IMR-90 (cell line): Measurements from ENCODE around the gene GPR176. TPM values are rescaled to one million over a fixed set of nuclear protein-coding genes. Genes with fewer than 3 reads are reported as not detected.

ENCODE experiments used
- ATAC-seq: fragments of 200-7000 bp; cut with Tn5 transposase; 2 replicates; pipeline ENCODE4 v1.9.1; 2020; ENCODE audit warnings: low read depth, mild to moderate bottlenecking, moderate library complexity
- BruUV-seq: library from RNA; stranded (reverse); fragments of 400-500 nt; replicated peaks from 2 replicates; lab custom pipeline; 2021; lab: Mats Ljungman, UMichigan
- CTCF ChIA-PET: fragments of 300-600 bp; formaldehyde crosslinking; extraction: SDS; loops from one replicate; lab custom pipeline; 2021; ENCODE audit warnings: antibody characterized with exemption; lab: Yijun Ruan, JAX
- POLR2A ChIA-PET: fragments of 300-600 bp; sonication (Branson Sonifier 250); formaldehyde crosslinking; loops from one replicate; lab custom pipeline; 2022; ENCODE audit warnings: antibody characterized with exemption; ENCODE audit not compliant: unreplicated experiment; lab: Charles Lee
- DNase-seq: peaks from one replicate; pipeline ENCODE4 v3.0.0; 2013
- H2AFZ ChIP-seq: replicated peaks from 2 replicates; pipeline ENCODE3; 2013; ENCODE audit warnings: low read length, mild to moderate bottlenecking; ENCODE audit not compliant: poor library complexity
- H2AK5ac ChIP-seq: 2 replicates; pipeline ENCODE4 v1.6.1; 2013; ENCODE audit warnings: low read depth, low read length, inconsistent platforms
- H2AK9ac ChIP-seq: replicated peaks from 2 replicates; pipeline ENCODE3; 2013; ENCODE audit warnings: mild to moderate bottlenecking, low read depth, low read length, moderate library complexity; ENCODE audit not compliant: poor library complexity
- H2BK120ac ChIP-seq: 2 replicates; pipeline ENCODE4 v1.6.1; 2013; ENCODE audit warnings: low read depth, low read length, inconsistent platforms
- H2BK15ac ChIP-seq: 3 replicates; pipeline ENCODE4 v1.6.1; 2013; ENCODE audit warnings: low read depth, low read length, inconsistent platforms
- H2BK20ac ChIP-seq: 2 replicates; pipeline ENCODE4 v1.6.1; 2013; ENCODE audit warnings: low read depth, mild to moderate bottlenecking, inconsistent platforms, low read length, moderate library complexity
- H2BK5ac ChIP-seq: 2 replicates; pipeline ENCODE4 v1.6.1; 2013; ENCODE audit warnings: mild to moderate bottlenecking, low read depth, low read length, inconsistent platforms; ENCODE audit not compliant: poor library complexity, severe bottlenecking
- H3K14ac ChIP-seq: replicated peaks from 2 replicates; pipeline ENCODE4 v1.6.1; 2013; ENCODE audit warnings: low read depth, low read length, inconsistent platforms
- H3K18ac ChIP-seq: 2 replicates; pipeline ENCODE4 v1.6.1; 2013; ENCODE audit warnings: low read depth, low read length, control low read depth
- H3K23ac ChIP-seq: 2 replicates; pipeline ENCODE4 v1.6.1; 2013; ENCODE audit warnings: low read depth, low read length, inconsistent platforms
- H3K27ac ChIP-seq: 2 replicates; pipeline ENCODE4 v1.5.1; 2013; ENCODE audit warnings: mild to moderate bottlenecking, control low read depth, low read length; ENCODE audit not compliant: insufficient read depth
- H3K27me3 ChIP-seq: 2 replicates; pipeline ENCODE4 v1.6.1; 2013; ENCODE audit warnings: low read length; ENCODE audit not compliant: control insufficient read depth, insufficient read depth
- H3K36me3 ChIP-seq: 2 replicates; pipeline ENCODE4 v1.6.1; 2013; ENCODE audit warnings: low read length, mixed read lengths; ENCODE audit not compliant: control insufficient read depth, insufficient read depth
- H3K4ac ChIP-seq: 2 replicates; pipeline ENCODE4 v1.6.1; 2013; ENCODE audit warnings: low read depth, low read length, inconsistent platforms
- H3K4me1 ChIP-seq: 2 replicates; pipeline ENCODE4 v1.6.1; 2013; ENCODE audit warnings: low read length, mixed read lengths; ENCODE audit not compliant: control insufficient read depth, insufficient read depth
- H3K4me2 ChIP-seq: 2 replicates; pipeline ENCODE4 v1.6.1; 2013; ENCODE audit warnings: low read depth, mild to moderate bottlenecking, control low read depth, low read length, moderate library complexity
- H3K4me3 ChIP-seq: 2 replicates; pipeline ENCODE4 v1.5.1; 2013; ENCODE audit warnings: low read depth, mild to moderate bottlenecking, control low read depth, low read length, moderate library complexity; ENCODE audit not compliant: insufficient read depth
- H3K56ac ChIP-seq: 2 replicates; pipeline ENCODE4 v1.6.1; 2013; ENCODE audit warnings: low read length, inconsistent platforms; ENCODE audit not compliant: insufficient read depth; ENCODE audit errors: extremely low read depth
- H3K79me1 ChIP-seq, 2 experiments: 2 replicates each; pipeline ENCODE4 v1.6.1; 2013; ENCODE audit warnings: low read length in 2 of 2, inconsistent platforms in 1 of 2, low read depth in 1 of 2
- H3K9ac ChIP-seq: 2 replicates; pipeline ENCODE4 v1.6.1; 2013; ENCODE audit warnings: low read depth, low read length, control low read depth
- H3K9me1 ChIP-seq: 2 replicates; pipeline ENCODE4 v1.6.1; 2013; ENCODE audit warnings: low read length, inconsistent platforms; ENCODE audit not compliant: insufficient read depth
- H3K9me3 ChIP-seq: 2 replicates; pipeline ENCODE4 v1.6.1; 2013; ENCODE audit warnings: low read length; ENCODE audit not compliant: control insufficient read depth, insufficient read depth
- H4K20me1 ChIP-seq: 2 replicates; pipeline ENCODE4 v1.6.1; 2013; ENCODE audit warnings: low read length, inconsistent platforms; ENCODE audit not compliant: insufficient read depth
- H4K5ac ChIP-seq: 2 replicates; pipeline ENCODE4 v1.6.1; 2013; ENCODE audit warnings: mild to moderate bottlenecking, low read depth, low read length, control low read depth
- H4K8ac ChIP-seq, 2 experiments: 2 replicates each; pipeline ENCODE4 v1.6.1; 2013; ENCODE audit warnings: low read depth in 2 of 2, low read length in 2 of 2, control low read depth in 1 of 2, inconsistent platforms in 1 of 2
- H4K91ac ChIP-seq: 2 replicates; pipeline ENCODE4 v1.6.1; 2013; ENCODE audit warnings: low read depth, low read length, inconsistent platforms; ENCODE audit not compliant: insufficient read depth
- MAFK ChIP-seq: IDR thresholded peaks from 2 replicates; pipeline ENCODE4 v1.6.1; 2012; ENCODE audit warnings: low read depth, low read length, improper control_type of control experiment
- MAZ ChIP-seq: IDR thresholded peaks from 2 replicates; pipeline ENCODE4 v1.6.1; 2012; ENCODE audit warnings: low read depth, mild to moderate bottlenecking, low read length, improper control_type of control experiment, moderate library complexity, borderline replicate concordance
- SMC3 ChIP-seq: fragments of 150-350 bp; IDR thresholded peaks from 2 replicates; pipeline ENCODE4 v1.6.1; 2016; ENCODE audit warnings: low read depth, mild to moderate bottlenecking, antibody characterized with exemption, low read length, moderate library complexity
- WGBS, 2 experiments: methylation state at CpG; one replicate each; pipeline versions ENCODE4 v1.1.5 to v1.1.7; 2013; ENCODE audit warnings: missing lambda C conversion rate in 2 of 2; ENCODE audit not compliant: insufficient read length in 1 of 2; ENCODE audit errors: extremely low coverage in 2 of 2; 5-methylcytosine and 5-hydroxymethylcytosine counted together
- dilution Hi-C: fragments of 300-500 bp; cut with HindIII; formaldehyde crosslinking; loops from one replicate; pipeline ENCODE4 v1.14.3; 2018; ENCODE audit warnings: low sequenced_read_pairs; ENCODE audit not compliant: unreplicated experiment
- in situ Hi-C: fragments of 300-500 bp; cut with MboI; formaldehyde crosslinking; loops from 3 replicates; pipeline ENCODE4 v1.14.3; 2019; ENCODE audit warnings: low sequenced_read_pairs, inconsistent platforms, mixed read lengths
- intact Hi-C: fragments of 100-400 bp; cut with micrococcal nuclease; formaldehyde crosslinking; loops from 2 replicates; pipeline ENCODE4 v1.10.0; 2022
- polyA plus RNA-seq, 3 experiments: library from polyadenylated mRNA; depleted of rRNA; stranded (reverse); fragments of >200 nt; gene quantifications; 2 replicates each; pipeline ENCODE4 v1.2.3, GENCODE V29; 2012; ENCODE audit warnings: low replicate concordance in 1 of 3
- total RNA-seq: library from RNA; depleted of rRNA; stranded (reverse); fragments of >200 nt; gene quantifications from 2 replicates; pipeline ENCODE4 v1.2.3, GENCODE V29; 2012
- TF ChIP-seq, protein P1 (sequence below): conservative IDR thresholded peaks from 2 replicates; pipeline ENCODE4 v1.5.1; 2012; ENCODE audit warnings: mild to moderate bottlenecking, low read depth, low read length, improper control_type of control experiment
- TF ChIP-seq, protein P2 (sequence below): fragments of 150-350 bp; IDR thresholded peaks from 2 replicates; pipeline ENCODE4 v1.6.1; 2017; ENCODE audit warnings: mild to moderate bottlenecking, antibody characterized with exemption, low read length, low read depth

Gene GPR176
- total and polyA plus RNA-seq, 2 of the 4 experiments (the other 2 are of a cell fraction): 114 to 246 TPM

- H3K9me1 ChIP-seq: peaks cover 2% of the 10 kb centered on the region
- H3K27ac ChIP-seq: peak overlapping the region; percentile 79
- dilution Hi-C loops: no loop called here
- H2AK9ac ChIP-seq: peak overlapping the region; percentile 18
- peak overlapping the region; percentile 98 for H3K23ac ChIP-seq
- intact Hi-C loops: loop anchor here (10.0 kb wide), 3 partner anchors 221 to 1079 kb away; partner anchors contain the start of gene BMF
- no peaks in the 10 kb centered on the region for H3K36me3 ChIP-seq
- H3K14ac ChIP-seq: peak overlapping the region; percentile 96
- H4K8ac ChIP-seq: peak overlapping the region; percentile 85 to 98
- H3K9ac ChIP-seq: peak overlapping the region; percentile 95
- H3K9me3 ChIP-seq: no peaks in the 10 kb centered on the region
- DNase-seq (peak; percentile 25), ATAC-seq (no peak)
- H4K20me1 ChIP-seq: no peaks in the 10 kb centered on the region
- peak overlapping the region; percentile 93 for H3K4me3 ChIP-seq
- peak overlapping the region; percentile 17 for H2AFZ ChIP-seq
- H2BK120ac ChIP-seq: peak overlapping the region; percentile 76
- H4K5ac ChIP-seq: peak overlapping the region; percentile 80
- peak overlapping the region; percentile 9 for H2BK20ac ChIP-seq
- in situ Hi-C loops: loop anchor here (10.0 kb wide), 1 partner anchor 171 kb away; no protein-coding TSS in a partner anchor
- H3K18ac ChIP-seq: peak overlapping the region; percentile 87; the same call in 1 of the 2 replicates
- H3K56ac ChIP-seq: peak overlapping the region; percentile 96
- H2AK5ac ChIP-seq: peak overlapping the region; percentile 62; the same call in 1 of the 2 replicates
- 2% methylated on average over 7 of the region's 10 CpGs; no CpG with 5 or more reads in 1 of the 2 experiments for WGBS, 2 experiments
- H3K4ac ChIP-seq: peak overlapping the region; percentile 92
- ChIA-PET POLR2A (no interaction called here), CTCF (interaction anchor here (1.2 kb wide), 1 partner anchor 27 kb away, joined by 4 read pairs; no protein-coding TSS in a partner anchor)
- no peaks in the 10 kb centered on the region for H3K27me3 ChIP-seq
- peaks cover 10 to 46% of the 10 kb centered on the region in 2 experiments for H3K79me1 ChIP-seq
- peak overlapping the region; percentile 27 for H4K91ac ChIP-seq
- TF ChIP-seq, protein P1, sequence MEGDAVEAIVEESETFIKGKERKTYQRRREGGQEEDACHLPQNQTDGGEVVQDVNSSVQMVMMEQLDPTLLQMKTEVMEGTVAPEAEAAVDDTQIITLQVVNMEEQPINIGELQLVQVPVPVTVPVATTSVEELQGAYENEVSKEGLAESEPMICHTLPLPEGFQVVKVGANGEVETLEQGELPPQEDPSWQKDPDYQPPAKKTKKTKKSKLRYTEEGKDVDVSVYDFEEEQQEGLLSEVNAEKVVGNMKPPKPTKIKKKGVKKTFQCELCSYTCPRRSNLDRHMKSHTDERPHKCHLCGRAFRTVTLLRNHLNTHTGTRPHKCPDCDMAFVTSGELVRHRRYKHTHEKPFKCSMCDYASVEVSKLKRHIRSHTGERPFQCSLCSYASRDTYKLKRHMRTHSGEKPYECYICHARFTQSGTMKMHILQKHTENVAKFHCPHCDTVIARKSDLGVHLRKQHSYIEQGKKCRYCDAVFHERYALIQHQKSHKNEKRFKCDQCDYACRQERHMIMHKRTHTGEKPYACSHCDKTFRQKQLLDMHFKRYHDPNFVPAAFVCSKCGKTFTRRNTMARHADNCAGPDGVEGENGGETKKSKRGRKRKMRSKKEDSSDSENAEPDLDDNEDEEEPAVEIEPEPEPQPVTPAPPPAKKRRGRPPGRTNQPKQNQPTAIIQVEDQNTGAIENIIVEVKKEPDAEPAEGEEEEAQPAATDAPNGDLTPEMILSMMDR: no peak
- TF ChIP-seq MAFK: no peak
- TF ChIP-seq, protein P2, sequence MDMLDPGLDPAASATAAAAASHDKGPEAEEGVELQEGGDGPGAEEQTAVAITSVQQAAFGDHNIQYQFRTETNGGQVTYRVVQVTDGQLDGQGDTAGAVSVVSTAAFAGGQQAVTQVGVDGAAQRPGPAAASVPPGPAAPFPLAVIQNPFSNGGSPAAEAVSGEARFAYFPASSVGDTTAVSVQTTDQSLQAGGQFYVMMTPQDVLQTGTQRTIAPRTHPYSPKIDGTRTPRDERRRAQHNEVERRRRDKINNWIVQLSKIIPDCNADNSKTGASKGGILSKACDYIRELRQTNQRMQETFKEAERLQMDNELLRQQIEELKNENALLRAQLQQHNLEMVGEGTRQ: no peak
- no peak for TF ChIP-seq MAZ
- no peak for TF ChIP-seq SMC3
- BruUV-seq: no TSS peak
- peak overlapping the region; percentile 95; the same call in 2 of the 3 replicates for H2BK15ac ChIP-seq
- H3K4me2 ChIP-seq: peak overlapping the region; percentile 97
- H3K4me1 ChIP-seq: peaks cover 19% of the 10 kb centered on the region
- H2BK5ac ChIP-seq: peak overlapping the region; percentile 90
Measured at GRCh38 chr15:39783244-39783820, 136.7 kb downstream of the GPR176 start.
